ENCODE results near the gene CNN1. TPM values are rescaled to one million over a fixed set of nuclear protein-coding genes. Genes with fewer than 3 reads are reported as not detected.

CNN1 gene
- total RNA-seq, 1 experiment from 2014 or later, result 0.44 TPM

DNA sequence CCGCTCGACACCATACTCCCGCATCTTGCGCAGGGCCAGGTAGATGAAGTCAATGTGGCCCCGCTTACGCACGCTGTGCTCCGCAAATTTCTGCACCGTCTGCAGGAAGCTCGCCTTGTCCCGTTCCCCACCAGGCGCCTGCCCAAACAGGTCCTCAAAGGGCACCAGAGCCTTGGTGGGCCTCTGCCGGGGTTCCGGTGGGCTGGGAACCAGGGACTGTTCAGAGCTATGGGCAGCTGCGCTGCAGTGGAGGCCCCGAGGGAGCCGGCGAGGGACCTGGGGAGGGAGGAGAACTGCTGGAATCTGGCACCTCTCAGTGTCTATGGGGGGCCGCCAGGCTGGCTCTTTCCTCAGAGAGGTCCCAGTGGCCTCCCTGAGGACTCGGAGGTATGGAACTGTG lies 24.7 kb upstream of the CNN1 start:
- no peak for TF ChIP-seq EZH2 (IDR thresholded peaks at IDR 0.05; ENCODE audit: low read depth)
- no peak for TF ChIP-seq CTCF (conservative IDR thresholded peaks at IDR 0.05)
- H3K27ac ChIP-seq, result no peak overlapping the region
- H3F3A ChIP-seq (ENCODE audit: insufficient read depth, low read depth), result peaks cover 3% of the 10 kb centered on the region; the same call in 1 of the 2 replicates
- H3K4me2 ChIP-seq, result no peak overlapping the region
- H2AFZ ChIP-seq, result no peak overlapping the region
- H3K9me2 ChIP-seq (ENCODE audit: insufficient read depth), result no peaks in the 10 kb centered on the region
- no peaks in the 10 kb centered on the region for H4K20me1 ChIP-seq (ENCODE audit: insufficient read depth)
- DNase-seq, result no peak
- ChIA-PET CTCF (interaction anchor here (0.6 kb wide), 1 partner anchor 15 kb away, joined by 4 read pairs; the partner anchor contains the start of gene ECSIT), POLR2A (ENCODE audit: unreplicated experiment) (no interaction called here)
- no peaks in the 10 kb centered on the region for H3K9me3 ChIP-seq (ENCODE audit: insufficient read depth, low read depth)
- no TSS peak for BruUV-seq (replicated peaks)
- no peaks in the 10 kb centered on the region for H3K27me3 ChIP-seq (ENCODE audit: insufficient read depth, low read depth)
- no peaks in the 10 kb centered on the region for H3K36me3 ChIP-seq (ENCODE audit: low read depth)
- H3K4me3 ChIP-seq, result no peak overlapping the region
- intact Hi-C loops (cut with micrococcal nuclease; ENCODE audit: unreplicated experiment), result no loop called here
- no peaks in the 10 kb centered on the region for H3K79me2 ChIP-seq (ENCODE audit: low read depth)
- H3K4me1 ChIP-seq (replicated peaks; ENCODE audit: insufficient read depth), result no peaks in the 10 kb centered on the region

DNA sequence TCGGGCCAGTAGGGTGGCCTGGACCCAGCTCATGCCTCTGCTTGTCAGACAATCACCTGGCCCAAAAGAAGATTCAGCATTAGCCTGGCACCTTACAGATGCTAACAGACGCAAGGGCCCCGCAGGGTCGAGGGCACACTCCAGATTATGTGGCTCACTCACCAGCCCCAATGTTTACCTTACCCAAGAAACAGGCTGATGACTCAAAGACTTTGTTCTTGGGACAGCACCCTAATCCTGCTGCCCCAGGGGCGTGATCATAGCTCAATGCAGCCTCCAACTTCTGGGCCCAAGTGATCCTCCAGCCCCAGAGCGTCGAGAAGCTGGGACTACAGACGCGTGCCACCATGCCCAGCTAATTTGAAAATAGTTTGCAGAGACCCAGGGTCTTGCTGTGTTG lies 19.5 kb upstream of the CNN1 start:
- Histone ChIP-seq H3K27me3 (ENCODE audit: insufficient read depth, low read depth) (no peaks in the 10 kb centered on the region), H3K9me2 (ENCODE audit: insufficient read depth) (no peaks in the 10 kb centered on the region), H3K9me3 (ENCODE audit: insufficient read depth, low read depth) (no peaks in the 10 kb centered on the region), H3K27ac (no peak overlapping the region), H4K20me1 (ENCODE audit: insufficient read depth) (peaks cover 4% of the 10 kb centered on the region; the same call in 1 of the 2 replicates), H3K79me2 (ENCODE audit: low read depth) (no peaks in the 10 kb centered on the region), H2AFZ (no peak overlapping the region), H3K4me3 (no peak overlapping the region), H3K4me1 (replicated peaks; ENCODE audit: insufficient read depth) (no peaks in the 10 kb centered on the region), H3K4me2 (no peak overlapping the region), H3K36me3 (ENCODE audit: low read depth) (no peaks in the 10 kb centered on the region), H3F3A (ENCODE audit: insufficient read depth, low read depth) (peaks cover 3% of the 10 kb centered on the region; the same call in 1 of the 2 replicates)
- no TSS peak for BruUV-seq (replicated peaks)
- intact Hi-C loops (cut with micrococcal nuclease; ENCODE audit: unreplicated experiment), result no loop called here
- CTCF ChIA-PET, result no interaction called here
- POLR2A ChIA-PET (ENCODE audit: unreplicated experiment), result interaction anchor here (0.7 kb wide), 1 partner anchor 105 kb away, joined by 4 read pairs; no protein-coding TSS in a partner anchor
- TF ChIP-seq EZH2 (IDR thresholded peaks at IDR 0.05; ENCODE audit: low read depth) (no peak), CTCF (conservative IDR thresholded peaks at IDR 0.05) (no peak)
- no peak for DNase-seq

DNA sequence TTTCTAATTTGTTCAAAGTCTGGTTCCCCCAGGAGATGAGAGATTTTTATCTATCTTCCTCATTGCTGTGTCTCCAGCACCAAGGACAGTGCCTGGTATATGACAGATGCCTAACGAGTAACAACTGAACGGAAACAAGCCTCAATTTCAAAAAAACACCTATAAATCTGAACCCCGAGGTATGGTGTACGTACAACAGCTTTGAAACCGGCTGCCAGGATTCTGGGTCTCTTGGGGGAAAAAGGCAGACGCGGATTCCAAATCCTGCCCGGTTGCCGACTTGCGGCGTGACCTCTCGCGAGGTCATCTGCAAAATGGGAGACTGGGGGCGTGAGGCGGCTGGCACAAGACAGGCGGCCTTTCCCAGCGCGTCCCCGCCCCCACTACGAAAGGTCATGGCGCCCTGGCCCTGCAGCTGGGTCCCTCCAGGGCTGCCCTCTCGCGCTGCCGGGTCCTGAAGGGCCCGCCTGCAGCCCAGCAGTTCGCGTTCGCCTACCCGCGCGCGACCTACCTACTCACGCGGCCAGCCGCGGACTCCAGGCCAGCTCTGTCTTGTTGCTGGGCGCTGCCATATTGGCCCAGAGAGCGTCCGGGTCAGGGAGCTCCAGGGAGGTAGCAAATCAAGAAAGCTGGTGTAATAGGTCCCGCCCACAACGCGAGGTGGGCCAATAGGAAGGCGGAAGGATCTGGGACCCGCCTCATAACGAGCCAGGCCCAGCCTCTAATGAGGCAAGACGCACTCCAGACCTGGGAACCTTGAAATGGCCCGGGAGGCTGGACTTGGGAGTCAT lies 9.9 kb upstream of the CNN1 start, which contains the start of gene ECSIT:
Gene ECSIT, minus strand, starts transcription at position 584 of the 791 bp plus-strand sequence. CDS start 9,964 bp downstream, outside the sequence.
- peak within 1 kb of the TSS; percentile 74 for H2AFZ ChIP-seq
- peaks cover 35% of the 10 kb centered on the region for H3F3A ChIP-seq (ENCODE audit: insufficient read depth, low read depth)
- no peaks in the 10 kb centered on the region for H3K9me2 ChIP-seq (ENCODE audit: insufficient read depth)
- peak within 1 kb of the TSS; percentile 81 for H3K27ac ChIP-seq
- no peaks in the 10 kb centered on the region for H3K36me3 ChIP-seq (ENCODE audit: low read depth)
- no TSS peak for BruUV-seq (replicated peaks)
- H3K4me3 ChIP-seq, result peak within 1 kb of the TSS; percentile 70
- H3K4me2 ChIP-seq, result peak within 1 kb of the TSS; percentile 96
- H4K20me1 ChIP-seq (ENCODE audit: insufficient read depth), result peaks cover 11% of the 10 kb centered on the region; the same call in 1 of the 2 replicates
- ChIA-PET CTCF (interaction anchor here (0.6 to 0.7 kb wide), 2 partner anchors 15 to 156 kb away, joined by 3 to 4 read pairs; no protein-coding TSS in a partner anchor), POLR2A (ENCODE audit: unreplicated experiment) (interaction anchor here (0.5 to 0.6 kb wide), 4 partner anchors 110 to 1418 kb away, joined by 3 to 7 read pairs (median 4); partner anchors contain the start of genes CCDC159 and TMEM205)
- peaks cover 27% of the 10 kb centered on the region for H3K4me1 ChIP-seq (replicated peaks; ENCODE audit: insufficient read depth)
- H3K27me3 ChIP-seq (ENCODE audit: insufficient read depth, low read depth), result no peaks in the 10 kb centered on the region
- peaks cover 26% of the 10 kb centered on the region for H3K79me2 ChIP-seq (ENCODE audit: low read depth)
- H3K9me3 ChIP-seq (ENCODE audit: insufficient read depth, low read depth), result no peaks in the 10 kb centered on the region
- TF ChIP-seq CTCF (conservative IDR thresholded peaks at IDR 0.05), result no peak
- peak; percentile 97 to 99 for DNase-seq
- intact Hi-C loops (cut with micrococcal nuclease; ENCODE audit: unreplicated experiment), result loop anchor here (1.0 kb wide), 1 partner anchor 23 kb away; the partner anchor contains the start of gene ZNF653

All from PC-9 (cell line).